Activated B cell treated with CpG ODN at 0.5 μM for 24 hours (primary cell): Measurements from ENCODE around the gene FERMT3. TPM values are rescaled to one million over a fixed set of nuclear protein-coding genes. Genes with fewer than 3 reads are reported as not detected.

Experiments used
- ATAC-seq: fragments of 200-7000 bp; cut with Tn5 transposase; one replicate; pipeline ENCODE4 v1.10.0; 2021; ENCODE audit warnings: low read depth, mild to moderate bottlenecking, moderate library complexity
- CTCF ChIA-PET: fragments of 350-600 bp; sonication (Branson Sonifier 250); formaldehyde crosslinking; loops from one replicate; lab custom pipeline; 2021; ENCODE audit warnings: antibody characterized with exemption; lab: Charles Lee
- POLR2A ChIA-PET: fragments of 350-600 bp; sonication (Branson Sonifier 250); formaldehyde crosslinking; loops from one replicate; lab custom pipeline; 2021; ENCODE audit warnings: antibody characterized with exemption; lab: Charles Lee
- DNase-seq: peaks from one replicate; pipeline ENCODE4 v3.0.0; 2022
- H3K27ac Mint-ChIP-seq: one replicate; pipeline ENCODE4 v1.8.0; 2020; ENCODE audit warnings: mixed read lengths
- H3K27me3 Mint-ChIP-seq: one replicate; pipeline ENCODE4 v1.8.0; 2021; ENCODE audit warnings: mixed read lengths
- H3K36me3 Mint-ChIP-seq: one replicate; pipeline ENCODE4 v1.8.0; 2021; ENCODE audit warnings: low read depth, mixed read lengths
- H3K4me1 Mint-ChIP-seq: one replicate; pipeline ENCODE4 v1.8.0; 2021; ENCODE audit warnings: mixed read lengths
- H3K4me3 Mint-ChIP-seq: one replicate; pipeline ENCODE4 v1.8.0; 2020; ENCODE audit warnings: mild to moderate bottlenecking, mixed read lengths
- H3K9me3 Mint-ChIP-seq: one replicate; pipeline ENCODE4 v1.8.0; 2020; ENCODE audit warnings: mixed read lengths
- intact Hi-C: fragments of 100-400 bp; cut with micrococcal nuclease; formaldehyde crosslinking; loops from one replicate; pipeline ENCODE4 v1.15.1; 2024
- total RNA-seq: library from RNA; stranded (reverse); gene quantifications from 2 replicates; pipeline ENCODE4 v1.2.3, GENCODE V29; 2022
- TF ChIP-seq, protein P1 (sequence below): fragments of 200-600 bp; IDR thresholded peaks from one replicate; pipeline ENCODE4 v1.8.0; 2022; ENCODE audit warnings: antibody characterized with exemption, mild to moderate bottlenecking

The FERMT3 gene
- total RNA-seq, 1 donor from 2014 or later = 169 TPM

DNA sequence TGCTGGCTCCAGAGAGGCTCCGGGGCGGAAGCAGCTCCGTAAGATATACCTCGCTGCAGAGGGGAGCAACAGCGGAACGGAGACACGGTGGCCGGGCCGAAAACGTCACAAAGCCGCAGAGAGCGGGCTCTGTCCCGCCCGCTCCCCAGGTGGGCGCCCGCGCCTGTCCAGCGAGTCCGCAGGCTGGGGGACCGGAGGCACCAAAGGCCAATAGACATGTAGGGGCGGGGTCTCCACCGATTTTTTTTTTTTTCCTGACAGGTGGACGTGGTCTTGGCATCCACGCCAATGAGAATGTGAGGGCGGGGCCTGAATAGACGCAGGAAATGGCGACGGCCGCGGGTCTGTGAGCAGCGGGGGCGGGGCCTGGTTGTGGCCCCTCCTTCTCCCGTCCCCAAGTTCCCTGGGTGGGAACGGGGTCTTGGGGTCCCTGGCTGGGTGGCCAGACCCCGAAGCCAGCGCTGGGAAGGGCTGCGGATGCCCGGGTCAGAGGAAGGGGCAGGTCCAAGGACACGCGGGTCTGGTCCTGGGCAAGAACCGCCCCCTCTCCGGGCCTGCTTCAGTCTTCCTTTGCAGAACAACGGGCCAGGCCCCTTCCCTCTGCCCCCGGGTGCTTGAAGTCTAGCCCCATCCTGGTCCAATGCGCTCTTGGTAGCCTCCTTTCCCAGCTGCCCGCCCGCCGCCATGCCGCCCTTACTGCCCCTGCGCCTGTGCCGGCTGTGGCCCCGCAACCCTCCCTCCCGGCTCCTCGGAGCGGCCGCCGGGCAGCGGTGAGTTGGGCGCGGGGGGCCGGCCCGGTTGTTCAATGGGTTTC is 23.9 kb downstream of the FERMT3 start, which contains the start of gene DNAJC4:
Gene DNAJC4 (plus strand): TSS at position 378 of the 814 bp plus-strand sequence. CDS start 307 bp downstream, at position 685.
- Mint-ChIP-seq H3K9me3 (no peaks in the 10 kb centered on the region), H3K4me1 (peaks cover 62% of the 10 kb centered on the region), H3K27ac (peak within 1 kb of the TSS; percentile 91), H3K36me3 (peaks cover 3% of the 10 kb centered on the region), H3K4me3 (peak within 1 kb of the TSS; percentile 91), H3K27me3 (no peaks in the 10 kb centered on the region)
- TF ChIP-seq, protein P1, sequence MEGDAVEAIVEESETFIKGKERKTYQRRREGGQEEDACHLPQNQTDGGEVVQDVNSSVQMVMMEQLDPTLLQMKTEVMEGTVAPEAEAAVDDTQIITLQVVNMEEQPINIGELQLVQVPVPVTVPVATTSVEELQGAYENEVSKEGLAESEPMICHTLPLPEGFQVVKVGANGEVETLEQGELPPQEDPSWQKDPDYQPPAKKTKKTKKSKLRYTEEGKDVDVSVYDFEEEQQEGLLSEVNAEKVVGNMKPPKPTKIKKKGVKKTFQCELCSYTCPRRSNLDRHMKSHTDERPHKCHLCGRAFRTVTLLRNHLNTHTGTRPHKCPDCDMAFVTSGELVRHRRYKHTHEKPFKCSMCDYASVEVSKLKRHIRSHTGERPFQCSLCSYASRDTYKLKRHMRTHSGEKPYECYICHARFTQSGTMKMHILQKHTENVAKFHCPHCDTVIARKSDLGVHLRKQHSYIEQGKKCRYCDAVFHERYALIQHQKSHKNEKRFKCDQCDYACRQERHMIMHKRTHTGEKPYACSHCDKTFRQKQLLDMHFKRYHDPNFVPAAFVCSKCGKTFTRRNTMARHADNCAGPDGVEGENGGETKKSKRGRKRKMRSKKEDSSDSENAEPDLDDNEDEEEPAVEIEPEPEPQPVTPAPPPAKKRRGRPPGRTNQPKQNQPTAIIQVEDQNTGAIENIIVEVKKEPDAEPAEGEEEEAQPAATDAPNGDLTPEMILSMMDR = no peak
- peak; percentile 59 for ATAC-seq
- ChIA-PET POLR2A (interaction anchor here (0.7 to 12.7 kb wide), 11 partner anchors 11 to 74 kb away, joined by 3 to 191 read pairs (median 5); partner anchors contain the start of genes ESRRA, FERMT3, FKBP2 and PLCB3), CTCF (interaction anchor here (0.6 kb wide), 1 partner anchor 11 kb away, joined by 3 read pairs; the partner anchor contains the start of gene FKBP2)
- peak; percentile 87 for DNase-seq
- intact Hi-C loops = loop anchor here (1.0 to 5.0 kb wide), 8 partner anchors 10 to 293 kb away; partner anchors contain the start of genes GPR137, NAA40, PPP1R14B and PRDX5

DNA sequence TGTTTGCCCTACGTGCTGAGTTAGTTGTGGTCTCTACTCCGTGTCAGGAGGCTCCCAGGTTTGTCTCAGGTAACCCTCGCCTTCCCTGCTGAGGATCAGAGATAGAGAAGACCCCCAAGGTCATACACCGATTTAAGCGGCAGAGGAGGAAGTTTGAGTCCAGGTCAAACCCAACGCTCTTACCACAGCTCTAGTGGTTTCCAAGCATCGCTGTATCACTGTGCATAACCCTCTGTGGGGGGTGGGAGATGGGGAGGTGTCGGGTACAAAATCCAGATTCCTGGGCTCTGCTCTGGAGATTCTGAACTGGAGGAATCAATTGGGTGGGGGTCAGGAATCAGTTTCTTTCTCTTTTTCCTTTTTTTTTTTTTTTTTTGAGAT is 24.5 kb downstream of the FERMT3 start:
- peaks cover 67% of the 10 kb centered on the region for H3K4me1 Mint-ChIP-seq
- intact Hi-C loops = loop anchor here (1.0 to 5.0 kb wide), 8 partner anchors 9 to 294 kb away; partner anchors contain the start of genes GPR137, NAA40, PPP1R14B and PRDX5
- ChIA-PET POLR2A (interaction anchor here (0.7 to 12.7 kb wide), 7 partner anchors 10 to 110 kb away, joined by 3 to 191 read pairs (median 4); partner anchors contain the start of genes FERMT3, FKBP2 and PLCB3), CTCF (interaction anchor here (1.2 kb wide), 1 partner anchor 73 kb away, joined by 3 read pairs; no protein-coding TSS in a partner anchor)
- ATAC-seq (no peak), DNase-seq (no peak)
- H3K27me3 Mint-ChIP-seq = no peaks in the 10 kb centered on the region
- TF ChIP-seq, protein P1 = no peak
- peak overlapping the region; percentile 91 for H3K27ac Mint-ChIP-seq
- peaks cover 5% of the 10 kb centered on the region for H3K36me3 Mint-ChIP-seq
- peak overlapping the region; percentile 91 for H3K4me3 Mint-ChIP-seq
- no peaks in the 10 kb centered on the region for H3K9me3 Mint-ChIP-seq

DNA sequence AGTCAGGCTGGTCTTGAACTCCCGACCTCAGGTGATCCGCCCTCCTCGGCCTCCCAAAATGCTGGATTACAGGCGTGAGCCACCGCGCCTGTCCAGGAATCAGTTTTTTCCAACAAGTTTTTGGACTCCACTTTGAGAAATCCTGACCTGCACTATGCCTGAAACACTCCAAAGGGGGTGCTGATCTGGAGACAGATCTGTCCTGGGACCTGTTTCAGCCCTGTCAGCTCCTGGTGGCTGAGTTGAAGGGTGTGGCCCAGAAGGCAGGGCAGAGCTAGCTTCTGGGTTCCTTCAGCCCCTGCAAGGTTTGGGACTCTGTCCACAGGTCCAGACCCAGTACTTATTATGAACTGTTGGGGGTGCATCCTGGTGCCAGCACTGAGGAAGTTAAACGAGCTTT is 25.0 kb downstream of the FERMT3 start:
- peak overlapping the region; percentile 91 for H3K4me3 Mint-ChIP-seq
- CTCF ChIA-PET = interaction anchor here (1.2 kb wide), 1 partner anchor 73 kb away, joined by 3 read pairs; no protein-coding TSS in a partner anchor
- intact Hi-C loops = loop anchor here (5.0 kb wide), 2 partner anchors 86 to 294 kb away; partner anchors contain the start of genes NAA40, PRDX5 and TRMT112
- H3K27ac Mint-ChIP-seq = peak overlapping the region; percentile 63
- no peaks in the 10 kb centered on the region for H3K9me3 Mint-ChIP-seq
- POLR2A ChIA-PET = interaction anchor here (0.7 to 12.7 kb wide), 6 partner anchors 10 to 111 kb away, joined by 3 to 191 read pairs (median 4); partner anchors contain the start of genes FERMT3, FKBP2 and PLCB3
- H3K36me3 Mint-ChIP-seq = peaks cover 5% of the 10 kb centered on the region
- no peaks in the 10 kb centered on the region for H3K27me3 Mint-ChIP-seq
- no peak for DNase-seq
- H3K4me1 Mint-ChIP-seq = peaks cover 69% of the 10 kb centered on the region
- no peak for ATAC-seq
- TF ChIP-seq, protein P1 = no peak

DNA sequence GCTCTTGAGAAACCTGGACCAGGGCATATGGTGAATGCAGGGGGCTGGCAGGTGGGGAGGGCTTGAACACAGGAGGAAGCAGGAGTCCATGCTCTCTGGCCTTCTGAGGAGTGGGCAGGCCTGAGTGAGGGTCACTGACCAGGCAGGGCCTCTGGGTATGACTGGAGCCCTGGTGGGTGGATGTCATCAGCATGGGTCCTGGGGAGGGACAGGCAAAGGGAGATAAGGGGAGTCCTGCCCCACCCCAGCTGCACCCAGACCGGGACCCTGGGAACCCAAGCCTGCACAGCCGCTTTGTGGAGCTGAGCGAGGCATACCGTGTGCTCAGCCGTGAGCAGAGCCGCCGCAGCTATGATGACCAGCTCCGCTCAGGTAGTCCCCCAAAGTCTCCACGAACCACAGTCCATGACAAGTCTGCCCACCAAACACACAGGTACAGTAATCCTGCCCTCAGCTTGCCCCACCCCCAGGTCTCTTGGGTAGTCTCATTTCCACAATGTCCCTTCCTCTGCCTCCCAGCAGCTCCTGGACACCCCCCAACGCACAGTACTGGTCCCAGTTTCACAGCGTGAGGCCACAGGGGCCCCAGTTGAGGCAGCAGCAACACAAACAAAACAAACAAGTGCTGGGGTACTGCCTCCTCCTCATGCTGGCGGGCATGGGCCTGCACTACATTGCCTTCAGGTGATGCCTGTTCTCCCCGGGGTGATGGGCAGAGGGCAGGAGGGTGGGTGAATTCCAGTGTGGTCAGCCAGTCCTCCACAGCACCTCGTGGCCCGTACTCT is 25.9 kb downstream of the FERMT3 start:
- intact Hi-C loops = loop anchor here (5.0 kb wide), 2 partner anchors 85 to 295 kb away; partner anchors contain the start of genes NAA40, PRDX5 and TRMT112
- Mint-ChIP-seq H3K4me1 (peaks cover 69% of the 10 kb centered on the region), H3K36me3 (peaks cover 12% of the 10 kb centered on the region), H3K27ac (peak overlapping the region; percentile 63), H3K27me3 (no peaks in the 10 kb centered on the region), H3K9me3 (no peaks in the 10 kb centered on the region), H3K4me3 (peak overlapping the region; percentile 91)
- ATAC-seq = no peak
- DNase-seq = no peak
- POLR2A ChIA-PET = interaction anchor here (0.5 to 12.7 kb wide), 4 partner anchors 9 to 24 kb away, joined by 3 to 191 read pairs (median 32); partner anchors contain the start of genes FERMT3 and FKBP2
- TF ChIP-seq, protein P1 = no peak
- CTCF ChIA-PET = interaction anchor here (0.6 to 1.6 kb wide), 3 partner anchors 14 to 72 kb away, joined by 3 read pairs; partner anchors contain the start of gene PPP1R14B
